Measurements from ENCODE around the gene ZNF787.
"Not testable (repeated sequence)": the region's sequence is repeated elsewhere in the genome, so short reads cannot be mapped to it uniquely, and the experiment has no call there.

ZNF787 gene

DNA sequence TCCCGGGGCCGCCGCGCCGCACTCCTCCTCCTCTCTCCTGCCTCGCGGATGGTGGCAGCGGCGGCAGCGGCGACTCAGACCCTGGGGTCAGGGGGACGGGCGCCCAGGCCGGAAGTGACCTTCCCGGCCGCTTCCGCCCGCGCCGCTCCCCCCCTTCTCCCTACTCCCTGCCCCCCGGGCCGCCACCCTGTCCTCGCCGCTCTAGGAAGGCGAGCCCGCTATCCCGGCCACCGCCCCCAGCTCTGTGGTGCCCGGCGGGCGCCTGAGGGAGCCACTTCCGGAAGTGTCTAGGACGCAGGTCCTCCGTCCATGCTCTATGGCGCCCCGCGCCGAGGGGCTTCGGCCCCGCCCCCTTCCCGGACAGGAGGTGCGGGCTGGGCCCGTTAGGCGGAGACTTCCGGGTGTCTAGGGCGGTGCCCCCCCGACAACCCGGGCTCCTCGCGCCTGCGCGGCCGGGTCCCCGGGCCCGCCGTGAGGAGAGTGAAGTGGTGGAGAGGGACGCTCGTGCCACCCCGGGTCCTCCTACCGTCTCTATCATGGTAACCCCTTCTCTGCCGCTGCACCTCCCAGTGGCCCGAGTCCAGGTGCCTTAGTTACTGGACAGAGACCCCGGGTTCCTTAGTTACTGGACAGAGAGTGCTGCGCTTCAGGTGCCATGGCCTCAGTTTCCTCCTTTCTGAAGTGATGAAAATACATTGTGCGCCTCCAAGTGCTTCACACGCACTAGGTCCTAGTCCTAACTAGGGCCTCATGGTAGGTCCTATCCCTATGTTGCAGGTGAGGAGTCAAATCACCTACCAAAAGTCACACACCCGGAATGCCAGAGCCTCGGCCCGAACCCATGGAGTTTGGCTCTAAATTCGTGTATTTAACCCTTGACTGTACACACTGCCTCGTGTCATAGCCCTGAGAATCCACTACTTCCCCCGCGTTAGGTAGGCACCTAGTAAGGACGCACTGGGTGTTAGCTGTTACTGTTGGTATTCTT lies at the start of gene ZNF787:
Gene ZNF787, minus strand, starts transcription at position 116 of the 988 bp plus-strand sequence. CDS start 18,078 bp downstream, outside the sequence.
- peak; percentile 96 for DNase-seq (ENCODE audit: extremely low spot score, insufficient read length, low read depth)
- peak; percentile 95 for FAIRE-seq

DNA sequence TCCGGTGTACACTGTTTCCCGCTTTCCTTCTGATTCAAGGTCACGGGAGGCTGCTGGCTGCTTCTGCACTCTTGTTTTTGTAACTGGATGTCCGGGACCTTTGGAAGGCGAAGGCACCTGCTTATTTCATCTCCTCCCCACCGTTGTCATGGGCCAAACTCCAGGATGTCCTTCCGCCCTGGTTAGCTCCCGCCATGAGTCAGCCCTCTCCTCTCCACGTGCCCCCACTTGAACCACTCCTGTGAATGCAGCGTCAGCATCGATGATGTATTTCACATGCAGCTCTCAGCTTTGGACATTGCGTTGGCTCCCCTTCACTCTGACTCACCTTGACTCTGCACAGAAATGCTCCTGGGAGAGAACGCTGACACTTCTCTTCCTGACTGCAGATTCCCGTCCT lies 49.2 kb upstream of the ZNF787 start:
- DNase-seq (ENCODE audit: extremely low spot score, insufficient read length, low read depth) (no peak), FAIRE-seq (no peak)

DNA sequence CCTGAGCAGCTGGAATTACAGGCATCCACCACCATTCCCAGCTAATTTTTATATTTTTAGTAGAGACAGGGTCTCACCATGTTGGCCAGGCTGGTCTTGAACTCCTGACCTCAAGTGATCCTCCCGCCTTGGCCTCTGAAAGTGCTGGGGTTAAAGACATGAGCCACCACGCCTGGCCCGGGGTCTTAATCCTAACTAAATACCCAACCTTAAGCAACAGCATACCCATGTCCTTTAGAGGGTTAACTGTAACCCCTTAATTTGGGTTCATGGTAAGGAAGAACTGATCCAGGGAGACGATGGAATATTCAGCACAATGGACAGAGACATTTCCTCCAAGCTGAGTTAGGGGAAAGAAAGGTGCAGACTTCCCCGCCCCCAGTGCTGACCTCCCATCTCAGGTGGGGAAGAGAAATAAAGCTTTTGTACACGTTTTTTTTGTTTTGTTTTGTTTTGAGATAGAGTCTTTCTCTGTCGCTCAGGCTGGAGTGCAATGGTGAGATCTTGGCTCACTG lies 46.0 kb upstream of the ZNF787 start:
- DNase-seq (ENCODE audit: extremely low spot score, insufficient read length, low read depth) (no peak), FAIRE-seq (no peak)

DNA sequence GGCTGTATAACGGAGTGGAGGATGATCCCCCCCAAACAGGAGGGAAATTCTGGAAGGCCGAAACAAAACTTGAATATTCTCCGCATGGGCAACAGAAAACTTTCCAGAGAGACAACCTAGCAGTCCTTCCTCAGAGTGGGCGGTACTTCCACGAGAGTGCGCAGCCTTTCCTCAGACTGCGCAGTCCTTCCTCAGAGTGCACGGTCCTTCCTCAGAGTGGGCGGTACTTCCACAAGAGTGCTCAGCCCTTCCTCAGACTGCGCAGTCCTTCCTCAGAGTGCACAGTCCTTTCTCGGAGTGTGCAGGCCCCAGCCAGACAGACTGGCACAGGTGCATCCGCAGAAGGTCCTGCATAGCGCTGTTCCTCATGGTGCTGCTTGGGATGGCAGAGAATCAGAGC lies 42.0 kb upstream of the ZNF787 start:
- DNase-seq (ENCODE audit: extremely low spot score, insufficient read length, low read depth): no peak
- no peak for FAIRE-seq

DNA sequence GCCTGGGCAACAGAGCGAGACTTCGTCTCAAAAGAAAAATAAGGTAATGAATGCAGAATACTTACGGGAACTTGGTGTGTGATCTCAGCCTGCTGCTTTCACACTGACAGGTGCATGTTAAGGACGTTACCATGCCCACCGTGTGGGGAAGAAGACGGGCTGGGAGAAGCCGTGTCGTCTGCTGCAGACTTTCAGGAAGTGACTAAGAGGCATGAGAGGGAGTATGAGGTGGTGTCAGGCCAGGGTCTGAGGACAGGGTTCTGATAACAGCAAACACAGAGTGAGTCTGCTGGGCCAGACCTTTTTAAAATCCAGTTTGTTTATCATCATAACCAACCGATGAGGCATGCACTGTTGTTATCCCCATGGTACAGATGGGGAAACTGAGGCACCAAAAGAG lies 41.2 kb upstream of the ZNF787 start:
- FAIRE-seq (no peak), DNase-seq (ENCODE audit: extremely low spot score, insufficient read length, low read depth) (no peak)

DNA sequence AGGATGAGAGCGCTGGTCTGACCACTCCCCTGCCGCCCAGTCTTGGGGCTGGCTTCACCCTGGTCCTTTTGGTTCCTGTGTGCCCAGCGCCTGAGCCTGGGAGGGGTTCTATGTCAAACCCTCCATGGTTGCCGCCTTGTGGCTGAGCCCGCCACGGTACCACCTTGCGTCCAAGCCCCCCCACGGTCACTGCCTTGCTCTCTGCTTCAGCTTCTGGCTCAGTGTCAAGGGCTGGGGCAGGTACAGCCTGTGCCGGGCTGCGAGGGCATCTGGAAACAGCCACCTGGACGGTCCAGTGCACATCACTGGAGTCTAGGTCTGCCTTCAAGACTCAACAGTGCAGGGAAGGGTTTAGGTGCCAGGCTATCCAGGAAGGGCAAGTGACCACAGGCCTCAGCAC lies 40.4 kb upstream of the ZNF787 start:
- DNase-seq (ENCODE audit: extremely low spot score, insufficient read length, low read depth) (no peak), FAIRE-seq (no peak)

DNA sequence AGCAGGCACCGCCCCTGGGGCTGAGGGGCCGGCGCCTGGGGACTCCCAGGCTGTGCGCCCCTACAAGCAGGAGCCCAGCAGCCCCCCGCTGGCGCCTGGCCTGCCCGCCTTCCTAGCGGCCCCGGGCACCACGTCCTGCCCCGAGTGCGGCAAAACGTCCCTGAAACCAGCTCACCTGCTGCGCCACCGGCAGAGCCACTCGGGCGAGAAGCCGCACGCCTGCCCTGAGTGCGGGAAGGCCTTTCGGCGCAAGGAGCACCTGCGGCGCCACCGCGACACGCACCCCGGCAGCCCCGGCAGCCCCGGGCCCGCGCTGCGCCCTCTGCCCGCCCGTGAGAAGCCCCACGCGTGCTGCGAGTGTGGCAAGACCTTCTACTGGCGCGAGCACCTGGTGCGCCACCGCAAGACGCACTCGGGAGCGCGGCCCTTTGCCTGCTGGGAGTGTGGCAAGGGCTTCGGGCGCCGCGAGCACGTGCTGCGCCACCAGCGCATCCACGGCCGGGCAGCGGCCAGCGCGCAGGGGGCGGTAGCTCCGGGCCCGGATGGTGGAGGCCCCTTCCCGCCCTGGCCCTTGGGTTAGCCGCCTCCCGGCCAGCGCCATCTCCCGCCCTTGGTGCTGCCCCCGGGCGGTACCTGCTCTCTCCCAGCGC lies 38.7 kb upstream of the ZNF787 start:
- FAIRE-seq (no peak), DNase-seq (ENCODE audit: extremely low spot score, insufficient read length, low read depth) (no peak)

DNA sequence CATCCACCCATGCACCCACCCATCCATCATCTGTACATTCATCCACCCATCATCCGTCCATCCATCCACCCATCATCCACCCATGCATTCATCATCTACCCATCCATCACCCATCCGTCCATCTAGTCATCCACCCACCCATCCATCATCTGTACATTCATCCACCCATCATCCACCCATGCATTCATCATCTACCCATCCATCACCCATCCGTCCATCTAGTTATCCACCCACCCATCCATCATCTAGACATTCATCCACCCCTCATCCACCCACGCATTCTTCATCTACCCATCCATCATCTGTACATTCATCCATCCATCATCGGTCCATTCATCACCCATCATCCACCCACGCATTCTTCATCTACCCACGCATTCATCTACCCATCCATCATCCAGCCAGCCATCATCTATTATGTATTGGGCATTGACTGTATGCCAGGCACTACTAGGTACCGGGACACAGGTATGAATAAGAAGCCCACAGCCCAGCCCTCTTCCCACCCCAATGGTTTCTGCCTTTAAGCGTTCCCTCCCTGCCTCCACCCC lies 38.0 kb upstream of the ZNF787 start:
- DNase-seq (ENCODE audit: extremely low spot score, insufficient read length, low read depth): no peak
- FAIRE-seq: no peak

DNA sequence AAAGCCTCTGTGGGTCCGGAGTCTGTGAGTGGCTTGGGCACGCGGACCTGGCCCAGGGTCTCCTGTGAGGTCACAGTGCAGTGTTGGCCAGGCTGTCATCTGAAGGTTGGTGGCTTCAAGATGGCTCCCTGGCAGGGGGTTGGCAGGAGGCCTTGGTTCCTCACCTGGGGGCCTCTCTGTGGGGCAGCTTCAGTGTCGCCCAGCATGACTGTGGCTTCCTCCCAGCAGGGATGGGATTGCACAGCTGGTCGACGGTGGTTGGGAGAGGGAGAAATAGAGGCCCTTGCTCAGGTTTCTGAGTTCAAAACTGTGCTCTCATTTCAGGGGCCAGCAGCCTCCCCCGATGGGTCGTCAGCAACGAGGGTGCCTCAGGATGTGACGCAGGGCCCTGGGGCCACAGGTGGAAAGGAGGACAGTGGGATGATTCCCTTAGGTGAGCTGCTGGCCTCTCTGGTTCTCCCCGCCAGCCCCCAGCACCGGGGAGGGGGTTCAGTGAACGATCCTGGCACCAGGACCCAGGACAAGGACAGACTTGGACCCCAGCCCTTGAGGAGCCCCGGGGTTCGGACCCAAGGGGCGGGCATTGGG lies 37.2 kb upstream of the ZNF787 start:
- FAIRE-seq (no peak), DNase-seq (ENCODE audit: extremely low spot score, insufficient read length, low read depth) (no peak)

DNA sequence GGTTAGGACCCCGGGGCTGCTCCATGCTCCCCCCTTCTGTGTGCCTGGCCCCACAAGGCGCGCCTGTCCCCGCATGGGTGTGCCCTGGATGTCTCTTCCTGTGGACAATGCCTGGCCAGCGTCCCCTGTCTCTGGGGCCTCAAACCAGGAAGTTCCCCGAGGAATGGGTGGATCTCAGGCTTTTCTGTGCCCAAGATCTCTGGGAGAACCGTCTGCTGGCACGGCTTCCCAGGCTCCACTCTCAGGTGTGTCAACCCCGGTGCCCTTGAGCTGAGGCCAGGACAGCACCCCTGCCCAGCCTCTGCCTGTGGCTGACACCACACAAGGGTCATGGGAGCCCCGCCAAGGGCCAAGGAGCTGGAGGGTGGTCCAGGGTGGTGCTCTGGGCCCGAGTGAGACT lies 35.7 kb upstream of the ZNF787 start:
- no peak for DNase-seq (ENCODE audit: extremely low spot score, insufficient read length, low read depth)
- FAIRE-seq: no peak

DNA sequence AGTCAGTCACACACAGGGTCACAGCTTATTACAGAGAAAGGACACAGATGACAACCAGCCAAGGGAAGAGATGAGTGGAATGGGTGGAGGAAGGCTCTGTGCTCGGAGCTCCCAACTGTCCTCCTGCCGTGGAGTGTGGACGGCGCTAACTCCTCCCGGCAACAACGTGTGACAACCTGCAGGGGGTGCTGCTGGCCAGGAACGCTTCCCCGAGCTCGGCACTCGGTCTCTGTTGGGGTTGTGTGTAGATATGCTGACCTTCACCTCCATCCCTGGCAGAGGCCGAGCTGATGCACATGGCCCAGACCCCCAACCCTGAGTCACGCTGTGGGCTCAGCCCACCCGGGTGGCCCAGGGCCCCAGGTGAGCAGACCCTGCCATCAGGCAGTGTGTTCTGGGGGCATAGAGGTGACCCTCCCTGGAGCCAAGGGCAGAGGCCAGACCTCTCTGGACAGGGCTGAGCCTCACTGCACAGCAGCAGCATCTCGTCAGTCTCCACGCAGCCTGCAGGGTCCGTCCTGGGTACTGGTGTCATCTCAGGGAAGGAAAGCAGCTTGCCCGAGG lies 34.1 kb upstream of the ZNF787 start:
- DNase-seq (ENCODE audit: extremely low spot score, insufficient read length, low read depth) (no peak), FAIRE-seq (no peak)

DNA sequence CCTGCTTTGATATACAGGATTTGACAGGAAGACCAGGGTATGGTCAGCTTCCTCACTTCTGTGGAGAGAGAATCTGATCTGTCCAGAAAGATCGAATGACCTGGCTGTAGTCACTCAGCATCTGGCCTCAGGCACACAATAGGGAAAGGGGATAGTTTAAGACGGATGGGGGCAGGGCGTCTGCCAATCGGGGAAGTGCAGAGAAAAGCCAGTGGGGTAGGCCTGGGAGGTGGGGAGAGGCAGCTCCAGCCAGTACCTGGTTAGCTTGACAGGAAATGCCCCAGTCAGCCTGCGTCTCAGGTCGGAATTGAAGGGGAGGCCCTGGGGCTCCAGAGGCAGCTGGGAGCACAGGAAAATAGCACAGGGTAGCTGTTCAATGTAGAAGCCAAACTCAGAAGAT lies 32.4 kb upstream of the ZNF787 start:
- DNase-seq (ENCODE audit: extremely low spot score, insufficient read length, low read depth) (no peak), FAIRE-seq (no peak)

DNA sequence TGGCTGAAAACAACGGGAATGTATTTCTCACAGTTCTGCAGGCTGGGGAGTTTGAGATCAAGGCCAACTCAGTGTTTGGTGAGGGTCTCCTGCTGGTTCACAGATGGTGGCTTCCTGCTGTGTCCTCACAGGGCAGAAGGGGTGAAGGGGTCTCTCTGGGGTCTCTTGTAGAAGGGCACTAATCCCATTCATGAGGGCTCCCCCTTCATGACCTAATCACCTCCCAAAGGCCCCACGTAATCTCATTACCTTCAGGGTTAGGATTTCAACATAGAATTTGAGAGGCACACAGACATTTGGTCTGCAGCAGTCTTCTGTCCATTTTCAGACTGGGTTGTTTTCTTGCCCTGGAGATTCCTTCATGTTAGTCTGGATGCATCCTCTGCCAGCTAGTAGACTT lies 31.5 kb upstream of the ZNF787 start:
- FAIRE-seq (no peak), DNase-seq (ENCODE audit: extremely low spot score, insufficient read length, low read depth) (no peak)

DNA sequence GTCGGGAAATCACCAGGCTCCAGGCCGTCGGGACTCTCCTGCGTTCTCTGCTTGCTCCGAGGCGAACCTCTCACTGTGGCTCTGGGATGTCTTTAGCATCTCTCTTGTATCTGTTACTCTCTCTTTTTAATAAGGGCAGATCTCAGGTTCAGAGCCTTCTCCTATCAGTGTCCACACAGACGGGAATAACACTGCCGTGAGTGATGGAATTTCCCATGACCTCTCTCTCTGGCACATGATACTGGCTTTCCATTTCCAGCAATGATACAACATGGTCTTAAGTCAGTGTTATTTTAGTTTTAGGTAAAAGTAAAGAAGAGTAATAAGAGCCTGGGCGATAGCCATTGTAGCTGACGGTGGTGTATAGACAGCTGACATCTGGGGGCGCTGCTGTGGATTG lies 29.3 kb upstream of the ZNF787 start:
- no peak for DNase-seq (ENCODE audit: extremely low spot score, insufficient read length, low read depth)
- no peak for FAIRE-seq

DNA sequence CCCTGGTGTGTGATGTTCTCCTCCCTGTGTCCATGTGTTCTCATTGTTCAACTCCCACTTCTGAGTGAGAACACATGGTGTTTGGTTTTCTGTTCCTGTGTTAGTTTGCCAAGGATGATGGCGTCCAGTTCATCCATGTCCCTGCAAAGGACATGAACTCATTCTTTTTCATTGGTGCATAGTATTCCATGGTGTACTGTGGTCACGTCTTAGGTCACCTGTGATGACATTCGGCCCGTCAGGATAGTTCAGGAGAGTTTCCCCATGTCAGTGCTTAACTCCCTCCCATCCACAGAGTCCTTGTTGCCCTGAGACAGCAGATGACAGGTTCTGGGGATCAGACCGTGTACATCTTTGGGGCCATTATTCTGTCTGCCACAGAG lies 28.6 kb upstream of the ZNF787 start:
- DNase-seq (ENCODE audit: extremely low spot score, insufficient read length, low read depth) (no peak), FAIRE-seq (no peak)

DNA sequence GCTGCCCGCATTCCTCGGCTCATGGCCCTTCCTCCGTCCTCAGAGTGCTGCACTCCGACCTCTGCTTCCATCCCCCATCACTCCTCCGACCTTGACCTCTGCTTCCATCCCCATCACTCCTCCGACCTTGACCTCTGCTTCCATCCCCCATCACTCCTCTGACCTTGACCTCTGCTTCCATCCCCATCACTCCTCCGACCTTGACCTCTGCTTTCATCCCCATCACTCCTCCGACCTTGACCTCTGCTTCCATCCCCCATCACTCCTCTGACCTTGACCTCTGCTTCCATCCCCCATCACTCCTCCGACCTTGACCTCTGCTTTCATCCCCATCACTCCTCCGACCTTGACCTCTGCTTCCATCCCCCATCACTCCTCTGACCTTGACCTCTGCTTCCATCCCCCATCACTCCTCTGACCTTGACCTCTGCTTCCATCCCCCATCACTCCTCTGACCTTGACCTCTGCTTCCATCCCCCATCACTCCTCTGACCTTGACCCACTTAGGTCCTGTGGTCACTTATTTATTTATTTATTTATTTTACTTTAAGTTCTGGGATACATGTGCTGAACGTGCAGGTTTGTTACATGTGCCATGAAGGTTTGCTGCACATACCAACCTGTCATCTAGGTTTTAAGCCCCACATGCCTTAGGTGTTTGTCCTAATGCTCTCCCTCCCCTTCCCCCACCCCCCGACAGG lies 28.0 kb upstream of the ZNF787 start:
- not testable (repeated sequence) for FAIRE-seq; DNase-seq (ENCODE audit: extremely low spot score, insufficient read length, low read depth)

DNA sequence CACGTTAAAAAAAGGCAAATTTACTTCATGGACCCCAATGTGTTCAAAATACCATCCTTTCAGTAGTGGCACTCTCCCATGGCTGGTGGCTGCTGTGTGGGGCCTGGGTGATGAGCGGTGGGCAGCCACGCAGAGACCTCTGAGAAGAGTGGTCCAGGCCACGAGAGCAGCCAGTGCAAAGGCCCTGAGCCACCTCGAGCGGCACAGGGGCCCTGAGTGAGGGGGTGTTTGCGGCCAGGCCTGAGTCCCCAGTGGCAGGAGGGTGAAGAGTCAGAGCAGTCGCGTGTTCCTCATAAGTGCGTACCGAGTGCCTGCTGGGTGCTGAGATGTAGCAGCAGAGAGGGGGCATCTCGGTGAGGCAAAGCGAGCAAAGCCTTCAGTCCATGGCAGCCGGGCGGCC lies 27.0 kb upstream of the ZNF787 start:
- FAIRE-seq (no peak), DNase-seq (ENCODE audit: extremely low spot score, insufficient read length, low read depth) (no peak)

DNA sequence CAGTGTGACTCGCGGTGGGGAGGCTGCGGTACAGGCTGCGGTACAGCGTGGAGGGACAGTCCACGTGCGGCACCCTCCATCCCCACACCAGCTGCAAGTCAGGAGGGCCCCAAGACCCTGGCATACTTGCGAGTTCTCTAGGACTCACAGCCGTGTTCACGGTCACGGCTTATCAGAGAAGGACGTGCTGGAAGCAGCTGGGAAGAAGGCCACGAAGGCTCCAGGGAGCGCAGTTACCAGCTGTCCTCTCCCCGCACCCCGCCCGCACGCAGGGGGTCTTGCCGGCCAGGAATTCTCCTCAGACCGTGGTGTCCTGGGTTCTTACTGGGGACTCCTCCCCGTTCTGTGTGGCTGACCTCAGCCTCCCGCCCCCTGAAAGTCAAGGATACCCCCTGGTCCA lies 26.2 kb upstream of the ZNF787 start:
- FAIRE-seq (no peak), DNase-seq (ENCODE audit: extremely low spot score, insufficient read length, low read depth) (no peak)

DNA sequence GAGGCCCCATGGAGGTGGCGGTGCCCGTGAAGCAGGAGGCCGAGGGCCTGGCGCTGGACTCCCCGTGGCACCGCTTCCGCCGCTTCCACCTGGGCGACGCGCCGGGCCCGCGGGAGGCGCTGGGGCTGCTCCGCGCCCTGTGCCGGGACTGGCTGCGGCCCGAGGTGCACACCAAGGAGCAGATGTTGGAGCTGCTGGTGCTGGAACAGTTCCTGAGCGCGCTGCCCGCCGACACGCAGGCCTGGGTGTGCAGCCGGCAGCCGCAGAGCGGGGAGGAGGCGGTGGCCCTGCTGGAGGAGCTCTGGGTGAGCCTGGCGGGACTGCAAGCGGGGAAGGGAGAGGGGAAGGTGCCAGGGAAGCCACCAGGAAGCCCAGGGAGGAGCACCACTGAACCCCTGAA lies 25.8 kb upstream of the ZNF787 start:
- FAIRE-seq (no peak), DNase-seq (ENCODE audit: extremely low spot score, insufficient read length, low read depth) (no peak)

DNA sequence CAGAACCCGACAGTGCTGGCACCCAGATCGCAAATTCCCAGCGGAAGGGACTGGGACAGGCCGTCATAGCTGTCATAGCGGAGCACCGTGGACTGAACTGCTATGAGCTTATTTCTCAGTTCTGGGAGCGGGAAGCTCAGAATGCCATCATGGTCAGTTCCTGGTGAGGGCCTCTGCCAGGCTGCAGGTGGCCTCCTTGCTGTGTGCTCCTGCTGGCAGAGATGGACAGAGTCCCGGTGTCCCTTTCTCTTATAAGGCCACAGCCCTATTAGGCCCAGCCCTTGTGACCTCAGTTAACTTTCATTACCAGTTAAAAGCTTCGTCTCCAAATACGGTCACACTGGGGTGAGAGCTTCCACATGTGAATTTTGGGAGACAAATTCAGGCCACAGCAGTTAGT lies 24.6 kb upstream of the ZNF787 start:
- FAIRE-seq: no peak
- no peak for DNase-seq (ENCODE audit: extremely low spot score, insufficient read length, low read depth)
